Calu3 (cell line): Measurements from ENCODE around the gene SPATA13. TPM values are rescaled to one million over a fixed set of nuclear protein-coding genes. Genes with fewer than 3 reads are reported as not detected.

Experiments used
- BruUV-seq: library from RNA; stranded (reverse); fragments of 400-500 nt; replicated peaks from 2 replicates; lab custom pipeline; 2021; lab: Mats Ljungman, UMichigan
- CTCF ChIA-PET: fragments of 300-600 bp; sonication (Branson Sonifier 250); formaldehyde crosslinking; loops from one replicate; lab custom pipeline; 2022; ENCODE audit warnings: antibody characterized with exemption; lab: Charles Lee
- DNase-seq: peaks from one replicate; pipeline ENCODE4 v3.0.0; 2022
- H3K27ac Mint-ChIP-seq: one replicate; pipeline ENCODE4 v1.8.0; 2022; ENCODE audit warnings: mixed read lengths; ENCODE audit not compliant: unreplicated experiment
- H3K27me3 Mint-ChIP-seq: one replicate; pipeline ENCODE4 v1.8.0; 2022; ENCODE audit warnings: mixed read lengths; ENCODE audit not compliant: unreplicated experiment
- H3K36me3 Mint-ChIP-seq: one replicate; pipeline ENCODE4 v1.8.0; 2022; ENCODE audit warnings: mild to moderate bottlenecking, moderate library complexity, mixed read lengths; ENCODE audit not compliant: insufficient read depth, unreplicated experiment
- H3K4me1 Mint-ChIP-seq: one replicate; pipeline ENCODE4 v1.8.0; 2022; ENCODE audit warnings: mild to moderate bottlenecking, low read depth, mixed read lengths; ENCODE audit not compliant: unreplicated experiment
- H3K4me3 Mint-ChIP-seq: one replicate; pipeline ENCODE4 v1.8.0; 2022; ENCODE audit warnings: mild to moderate bottlenecking, low read depth, moderate library complexity, mixed read lengths; ENCODE audit not compliant: unreplicated experiment
- H3K9me3 Mint-ChIP-seq: one replicate; pipeline ENCODE4 v1.8.0; 2022; ENCODE audit warnings: low read depth, mixed read lengths; ENCODE audit not compliant: unreplicated experiment
- CTCF ChIP-seq: fragments of 200-600 bp; IDR thresholded peaks from one replicate; pipeline ENCODE4 v1.8.0; 2022; ENCODE audit warnings: antibody characterized with exemption; ENCODE audit not compliant: unreplicated experiment
- intact Hi-C: fragments of 100-400 bp; cut with micrococcal nuclease; formaldehyde crosslinking; loops from one replicate; pipeline ENCODE4 v1.10.0; 2022; ENCODE audit not compliant: unreplicated experiment
- total RNA-seq: library from RNA; stranded (reverse); gene quantifications from 2 replicates; pipeline ENCODE4 v1.2.3, GENCODE V29; 2022

Gene SPATA13
- total RNA-seq, 1 experiment from 2014 or later, result 33.8 TPM

GRCh38 chr13:24286624-24287023 lies 126.1 kb downstream of the SPATA13 start:
- H3K4me1 Mint-ChIP-seq, result no peaks in the 10 kb centered on the region
- intact Hi-C loops, result no loop called here
- DNase-seq, result no peak
- H3K4me3 Mint-ChIP-seq, result no peak overlapping the region
- H3K9me3 Mint-ChIP-seq, result no peaks in the 10 kb centered on the region
- H3K36me3 Mint-ChIP-seq, result peaks cover 19% of the 10 kb centered on the region
- no peak overlapping the region for H3K27ac Mint-ChIP-seq
- CTCF ChIA-PET, result no interaction called here
- no peaks in the 10 kb centered on the region for H3K27me3 Mint-ChIP-seq
- no peak for TF ChIP-seq CTCF
- BruUV-seq, result no TSS peak

- no peak overlapping the region for H3K4me3 Mint-ChIP-seq
- H3K4me1 Mint-ChIP-seq, result no peaks in the 10 kb centered on the region
- TF ChIP-seq CTCF, result no peak
- CTCF ChIA-PET, result no interaction called here
- DNase-seq, result no peak
- H3K27me3 Mint-ChIP-seq, result no peaks in the 10 kb centered on the region
- no TSS peak for BruUV-seq
- H3K36me3 Mint-ChIP-seq, result peaks cover 23% of the 10 kb centered on the region
- peak overlapping the region; percentile 28 for H3K27ac Mint-ChIP-seq
- intact Hi-C loops, result no loop called here
- H3K9me3 Mint-ChIP-seq, result no peaks in the 10 kb centered on the region
These were observed 127.3 kb downstream of the SPATA13 start for GRCh38 chr13:24287748-24288287.

GRCh38 chr13:24288870-24289269 lies 128.3 kb downstream of the SPATA13 start:
- Mint-ChIP-seq H3K27ac (no peak overlapping the region), H3K36me3 (peaks cover 31% of the 10 kb centered on the region), H3K4me1 (no peaks in the 10 kb centered on the region), H3K9me3 (no peaks in the 10 kb centered on the region), H3K4me3 (no peak overlapping the region), H3K27me3 (no peaks in the 10 kb centered on the region)
- no peak for DNase-seq
- intact Hi-C loops, result no loop called here
- CTCF ChIA-PET, result no interaction called here
- no peak for TF ChIP-seq CTCF
- BruUV-seq, result no TSS peak

- no peak overlapping the region for H3K27ac Mint-ChIP-seq
- CTCF ChIA-PET, result no interaction called here
These were observed 129.9 kb downstream of the SPATA13 start for GRCh38 chr13:24290280-24290932.

More at GRCh38 chr13:24290280-24290932, 129.9 kb downstream of the SPATA13 start:
- no peaks in the 10 kb centered on the region for H3K9me3 Mint-ChIP-seq
- no TSS peak for BruUV-seq
- DNase-seq, result no peak
- no peak overlapping the region for H3K4me3 Mint-ChIP-seq
- H3K36me3 Mint-ChIP-seq, result peaks cover 23% of the 10 kb centered on the region
- no peaks in the 10 kb centered on the region for H3K4me1 Mint-ChIP-seq
- intact Hi-C loops, result no loop called here
- TF ChIP-seq CTCF, result no peak
- H3K27me3 Mint-ChIP-seq, result no peaks in the 10 kb centered on the region
